Osteocyte (in vitro differentiated cells): Measurements from ENCODE around the gene CBL. TPM values are rescaled to one million over a fixed set of nuclear protein-coding genes. Genes with fewer than 3 reads are reported as not detected.
A peak's percentile ranks its signal among the peaks of the same experiment; 100 is the strongest.

Experiments
- DNase-seq: peaks from one replicate; pipeline ENCODE4 v3.0.0; 2021; ENCODE audit warnings: mixed read lengths; ENCODE audit not compliant: unreplicated experiment; ENCODE audit errors: extremely low spot score
- H3K27ac Mint-ChIP-seq: one replicate; pipeline ENCODE4 v1.8.0; 2021; ENCODE audit warnings: mild to moderate bottlenecking, mixed read lengths; ENCODE audit not compliant: unreplicated experiment
- H3K27me3 Mint-ChIP-seq: one replicate; pipeline ENCODE4 v1.8.0; 2021; ENCODE audit warnings: mixed read lengths; ENCODE audit not compliant: unreplicated experiment
- H3K36me3 Mint-ChIP-seq: one replicate; pipeline ENCODE4 v1.8.0; 2021; ENCODE audit warnings: mixed read lengths; ENCODE audit not compliant: unreplicated experiment
- H3K4me1 Mint-ChIP-seq: one replicate; pipeline ENCODE4 v1.8.0; 2021; ENCODE audit warnings: mixed read lengths; ENCODE audit not compliant: unreplicated experiment
- H3K4me3 Mint-ChIP-seq: one replicate; pipeline ENCODE4 v1.8.0; 2021; ENCODE audit warnings: mild to moderate bottlenecking, moderate library complexity, mixed read lengths; ENCODE audit not compliant: unreplicated experiment
- H3K9me3 Mint-ChIP-seq: one replicate; pipeline ENCODE4 v1.8.0; 2021; ENCODE audit warnings: mixed read lengths; ENCODE audit not compliant: unreplicated experiment
- total RNA-seq: library from RNA; stranded (reverse); gene quantifications from 2 replicates; pipeline ENCODE4 v1.2.1, GENCODE V29; 2021
- TF ChIP-seq, protein P1 (sequence below): fragments of 200-600 bp; sonication (generic); IDR thresholded peaks from 2 replicates; pipeline ENCODE4 v1.5.0; 2021; ENCODE audit warnings: antibody characterized with exemption, mild to moderate bottlenecking, moderate library complexity

CBL gene
- total RNA-seq, 1 donor from 2014 or later: 20.8 TPM

DNA sequence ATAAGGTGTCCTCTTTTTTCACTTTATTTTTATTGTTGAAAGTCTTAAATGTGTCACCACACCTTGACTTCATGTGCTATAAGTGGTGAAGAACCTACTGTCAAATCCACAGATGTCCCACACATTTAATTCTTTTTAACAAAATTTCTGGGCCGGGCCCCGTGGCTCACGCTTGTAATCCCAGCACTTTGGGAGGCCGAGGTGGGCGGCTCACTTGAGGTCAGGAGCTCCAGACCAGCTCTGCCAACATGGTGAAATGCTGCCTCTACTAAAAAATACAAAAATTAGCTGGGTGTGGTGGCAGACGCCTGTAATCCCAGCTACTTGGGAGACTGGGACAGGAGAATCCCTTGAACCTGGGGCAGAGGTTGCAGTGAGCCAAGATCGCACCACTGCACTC lies 3.0 kb downstream of the CBL start:
- peak overlapping the region; percentile 60 for H3K27ac Mint-ChIP-seq
- H3K4me3 Mint-ChIP-seq: no peak overlapping the region
- TF ChIP-seq, protein P1, sequence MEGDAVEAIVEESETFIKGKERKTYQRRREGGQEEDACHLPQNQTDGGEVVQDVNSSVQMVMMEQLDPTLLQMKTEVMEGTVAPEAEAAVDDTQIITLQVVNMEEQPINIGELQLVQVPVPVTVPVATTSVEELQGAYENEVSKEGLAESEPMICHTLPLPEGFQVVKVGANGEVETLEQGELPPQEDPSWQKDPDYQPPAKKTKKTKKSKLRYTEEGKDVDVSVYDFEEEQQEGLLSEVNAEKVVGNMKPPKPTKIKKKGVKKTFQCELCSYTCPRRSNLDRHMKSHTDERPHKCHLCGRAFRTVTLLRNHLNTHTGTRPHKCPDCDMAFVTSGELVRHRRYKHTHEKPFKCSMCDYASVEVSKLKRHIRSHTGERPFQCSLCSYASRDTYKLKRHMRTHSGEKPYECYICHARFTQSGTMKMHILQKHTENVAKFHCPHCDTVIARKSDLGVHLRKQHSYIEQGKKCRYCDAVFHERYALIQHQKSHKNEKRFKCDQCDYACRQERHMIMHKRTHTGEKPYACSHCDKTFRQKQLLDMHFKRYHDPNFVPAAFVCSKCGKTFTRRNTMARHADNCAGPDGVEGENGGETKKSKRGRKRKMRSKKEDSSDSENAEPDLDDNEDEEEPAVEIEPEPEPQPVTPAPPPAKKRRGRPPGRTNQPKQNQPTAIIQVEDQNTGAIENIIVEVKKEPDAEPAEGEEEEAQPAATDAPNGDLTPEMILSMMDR: no peak
- no peaks in the 10 kb centered on the region for H3K9me3 Mint-ChIP-seq
- no peak for DNase-seq
- H3K36me3 Mint-ChIP-seq: no peaks in the 10 kb centered on the region
- H3K4me1 Mint-ChIP-seq: peaks cover 30% of the 10 kb centered on the region
- H3K27me3 Mint-ChIP-seq: no peaks in the 10 kb centered on the region

DNA sequence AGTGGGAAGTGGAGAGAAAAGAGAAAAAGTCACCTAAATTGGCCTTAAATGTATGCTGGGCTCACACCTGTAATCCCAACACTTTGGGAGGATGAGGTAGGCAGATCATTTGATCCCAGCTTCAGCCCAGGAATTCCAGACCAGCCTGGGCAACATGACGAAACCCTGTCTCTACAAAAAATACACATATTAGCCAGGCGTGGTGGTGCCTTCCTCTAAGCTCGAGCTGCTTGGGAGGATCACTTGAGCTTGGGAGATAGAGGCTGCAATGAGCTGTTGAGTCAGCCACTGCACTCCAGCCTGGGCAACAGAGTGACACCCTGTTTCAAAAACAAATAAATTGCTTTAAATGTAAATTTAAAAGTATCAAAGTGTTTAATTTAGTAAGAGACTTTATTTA lies 3.9 kb downstream of the CBL start:
- no peak for DNase-seq
- TF ChIP-seq, protein P1: no peak
- no peak overlapping the region for H3K4me3 Mint-ChIP-seq
- no peaks in the 10 kb centered on the region for H3K36me3 Mint-ChIP-seq
- H3K27ac Mint-ChIP-seq: no peak overlapping the region
- H3K4me1 Mint-ChIP-seq: peaks cover 28% of the 10 kb centered on the region
- H3K9me3 Mint-ChIP-seq: no peaks in the 10 kb centered on the region
- no peaks in the 10 kb centered on the region for H3K27me3 Mint-ChIP-seq

DNA sequence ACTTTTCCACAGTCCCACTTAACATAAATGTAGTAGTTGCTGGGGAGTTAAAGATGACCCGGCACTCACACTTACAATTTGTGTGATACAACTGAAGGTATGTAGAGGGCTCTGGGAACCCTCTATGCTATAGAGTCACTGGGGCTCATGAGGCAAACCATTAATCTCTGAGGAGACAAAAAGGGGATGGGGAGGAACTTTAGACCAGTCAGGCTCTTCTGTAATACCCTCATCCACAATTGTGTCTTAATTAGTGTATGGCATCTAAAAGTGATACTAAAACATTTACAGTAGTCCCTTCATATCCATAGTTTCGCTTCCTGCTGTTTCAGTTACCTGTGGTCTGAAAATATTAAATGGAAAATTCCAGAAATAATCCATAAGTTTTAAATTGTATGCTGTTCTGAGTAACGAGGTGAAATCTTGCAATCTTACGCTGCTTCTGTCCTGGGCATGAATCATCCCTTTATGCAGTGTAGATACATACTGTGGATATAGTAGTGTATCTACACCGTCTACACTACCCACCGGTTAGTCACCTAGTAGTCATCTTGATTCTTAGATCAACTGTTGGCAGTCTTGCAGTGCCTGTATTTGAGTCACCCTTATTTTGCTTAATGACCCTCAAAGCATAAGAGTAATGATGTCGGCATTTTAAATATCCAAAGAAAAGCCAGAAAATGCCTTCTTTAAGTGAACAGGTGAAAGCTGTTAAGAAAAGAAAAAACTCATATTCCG lies 12.2 kb downstream of the CBL start:
- Mint-ChIP-seq H3K27me3 (no peaks in the 10 kb centered on the region), H3K4me1 (peaks cover 20% of the 10 kb centered on the region), H3K4me3 (no peak overlapping the region), H3K9me3 (no peaks in the 10 kb centered on the region), H3K36me3 (no peaks in the 10 kb centered on the region), H3K27ac (no peak overlapping the region)
- no peak for DNase-seq
- TF ChIP-seq, protein P1: no peak

- H3K4me1 Mint-ChIP-seq: peaks cover 28% of the 10 kb centered on the region
- no peak for DNase-seq
- no peak overlapping the region for H3K4me3 Mint-ChIP-seq
- TF ChIP-seq, protein P1: no peak
- no peaks in the 10 kb centered on the region for H3K9me3 Mint-ChIP-seq
- H3K27me3 Mint-ChIP-seq: no peaks in the 10 kb centered on the region
- H3K27ac Mint-ChIP-seq: peak overlapping the region; percentile 67
- peaks cover 4% of the 10 kb centered on the region for H3K36me3 Mint-ChIP-seq
These were observed 16.2 kb downstream of the CBL start for GRCh38 chr11:119222308-119222707.

DNA sequence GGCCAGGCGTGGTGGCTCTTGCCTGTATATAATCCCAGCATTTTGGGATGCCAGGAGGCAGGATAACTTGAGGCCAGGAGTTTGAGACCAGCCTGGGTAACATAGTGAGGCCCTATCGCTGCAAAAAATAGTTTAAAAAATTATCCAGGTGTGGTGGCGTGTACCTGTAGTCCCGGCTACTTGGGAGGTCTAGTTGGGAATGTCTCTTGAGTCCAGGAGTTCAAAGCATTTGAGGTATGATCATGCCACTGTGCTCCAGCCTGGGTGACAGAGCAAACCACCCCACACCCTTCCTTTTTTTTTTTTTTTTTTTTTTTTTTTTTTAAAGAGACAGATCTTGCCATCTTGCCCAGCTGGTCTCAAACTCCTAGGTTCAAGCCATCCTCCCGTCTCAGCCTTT lies 16.8 kb downstream of the CBL start:
- peak; percentile 32 for DNase-seq
- Mint-ChIP-seq H3K9me3 (no peaks in the 10 kb centered on the region), H3K4me3 (no peak overlapping the region)

More for the DNA sequence above, 16.8 kb downstream of the CBL start:
- H3K27me3 Mint-ChIP-seq: no peaks in the 10 kb centered on the region
- H3K27ac Mint-ChIP-seq: peak overlapping the region; percentile 67
- H3K36me3 Mint-ChIP-seq: peaks cover 4% of the 10 kb centered on the region
- peaks cover 27% of the 10 kb centered on the region for H3K4me1 Mint-ChIP-seq
- TF ChIP-seq, protein P1: no peak
